OCI-LY1 (cell line): ENCODE data around the gene NAXD.

ENCODE experiments used
- H2AFZ ChIP-seq: fragments of 200-600 bp; sonication (generic), shearing (Covaris generic); 2 replicates; pipeline ENCODE4 v1.6.0; 2014; ENCODE audit warnings: antibody characterized with exemption, mild to moderate bottlenecking, low read length
- H3F3A ChIP-seq: fragments of 200-600 bp; sonication (generic), shearing (Covaris generic); 2 replicates; pipeline ENCODE4 v1.6.0; 2014; ENCODE audit warnings: mild to moderate bottlenecking, antibody characterized with exemption, low read length, moderate library complexity; ENCODE audit not compliant: insufficient read depth
- H3K27ac ChIP-seq: fragments of 200-600 bp; sonication (generic); 2 replicates; pipeline ENCODE4 v1.5.1; 2014; ENCODE audit warnings: low read length, mixed run types, mild to moderate bottlenecking, low read depth; ENCODE audit not compliant: poor library complexity, severe bottlenecking
- H3K27me3 ChIP-seq: fragments of 200-600 bp; sonication (generic); 2 replicates; pipeline ENCODE4 v1.6.0; 2014; ENCODE audit warnings: antibody characterized with exemption, mild to moderate bottlenecking, low read length, moderate library complexity; ENCODE audit not compliant: insufficient read depth
- H3K36me3 ChIP-seq: fragments of 200-600 bp; sonication (generic); 2 replicates; pipeline ENCODE4 v1.6.1; 2014; ENCODE audit warnings: mild to moderate bottlenecking, antibody characterized with exemption, low read length, moderate library complexity, mixed read lengths; ENCODE audit not compliant: insufficient read depth
- H3K4me1 ChIP-seq: fragments of 200-600 bp; sonication (generic); 2 replicates; pipeline ENCODE4 v1.5.1; 2014; ENCODE audit warnings: mild to moderate bottlenecking, low read length, moderate library complexity; ENCODE audit not compliant: insufficient read depth, severe bottlenecking
- H3K4me2 ChIP-seq: fragments of 200-600 bp; sonication (generic), shearing (Covaris generic); 2 replicates; pipeline ENCODE4 v1.6.1; 2014; ENCODE audit warnings: low read length
- H3K4me3 ChIP-seq: fragments of 200-600 bp; sonication (generic); 2 replicates; pipeline ENCODE4 v1.5.1; 2014; ENCODE audit warnings: low read length, low read depth, mild to moderate bottlenecking, mixed read lengths; ENCODE audit not compliant: poor library complexity, severe bottlenecking
- H3K79me2 ChIP-seq: fragments of 200-600 bp; shearing (Covaris generic); 2 replicates; pipeline ENCODE4 v1.6.1; 2016; ENCODE audit warnings: mixed run types, low read length, mixed read lengths; ENCODE audit not compliant: insufficient read depth
- H3K9ac ChIP-seq: fragments of 200-600 bp; sonication (generic), shearing (Covaris generic); 2 replicates; pipeline ENCODE4 v1.6.1; 2014; ENCODE audit warnings: mild to moderate bottlenecking, low read length, mixed read lengths
- H3K9me2 ChIP-seq: fragments of 200-600 bp; sonication (generic), shearing (Covaris generic); 2 replicates; pipeline ENCODE4 v1.6.1; 2014; ENCODE audit warnings: low read depth, mild to moderate bottlenecking, low read length, mixed read lengths
- H3K9me3 ChIP-seq: fragments of 200-600 bp; shearing (Covaris generic); 2 replicates; pipeline ENCODE4 v1.6.1; 2014; ENCODE audit warnings: low read length, mixed read lengths
- H4K20me1 ChIP-seq: fragments of 200-600 bp; sonication (generic), shearing (Covaris generic); 2 replicates; pipeline ENCODE4 v1.6.0; 2016; ENCODE audit warnings: mild to moderate bottlenecking, low read length; ENCODE audit not compliant: insufficient read depth
- EZH2 ChIP-seq: fragments of 200-600 bp; sonication (generic), shearing (Covaris generic); IDR thresholded peaks from 2 replicates; pipeline ENCODE4 v1.8.0; 2017; ENCODE audit warnings: borderline replicate concordance, mixed run types, mild to moderate bottlenecking, antibody characterized with exemption, low read length, moderate library complexity, mixed read lengths
- TF ChIP-seq, protein P1 (sequence below): fragments of 200-600 bp; sonication (generic), shearing (Covaris generic); IDR thresholded peaks from 2 replicates; pipeline ENCODE4 v1.5.1; 2017; ENCODE audit warnings: mild to moderate bottlenecking, antibody characterized with exemption, low read length, moderate library complexity, mixed read lengths

The NAXD gene

DNA sequence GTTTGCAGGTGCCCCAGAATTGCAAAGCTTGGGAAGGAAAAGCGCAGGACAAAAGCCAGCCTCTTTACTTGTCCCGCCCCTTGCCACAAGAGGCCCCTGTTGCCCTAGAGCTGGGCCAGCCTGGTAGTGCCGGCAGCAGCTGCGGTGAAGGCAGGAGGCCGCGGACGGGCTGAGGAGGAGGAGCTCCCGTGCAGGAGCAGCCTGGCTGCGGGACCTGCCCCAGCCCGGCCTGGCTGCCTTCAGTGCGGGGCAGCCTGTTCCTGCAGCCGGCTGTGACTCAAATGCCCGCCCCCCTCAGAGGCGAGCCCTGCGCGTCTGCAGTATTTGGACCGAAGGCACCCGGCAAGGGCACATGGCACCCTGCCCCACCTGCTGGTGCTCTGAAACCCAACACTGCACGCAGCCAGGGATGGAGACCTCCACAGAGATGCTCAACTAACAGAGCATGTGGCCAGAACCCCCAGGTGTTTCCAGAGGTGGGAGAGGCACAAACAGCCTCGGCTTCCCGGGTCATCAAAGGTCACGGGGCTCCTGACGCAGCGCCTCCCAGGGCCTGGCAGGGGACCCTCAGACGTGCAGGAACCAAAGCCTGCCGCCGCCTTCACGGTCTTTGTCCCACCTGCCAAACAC is 29.7 kb downstream of the NAXD start:
- Histone ChIP-seq H3K4me2 (peak overlapping the region; percentile 45), H3K79me2 (no peaks in the 10 kb centered on the region), H2AFZ (no peak overlapping the region), H3K4me1 (peaks cover 85% of the 10 kb centered on the region), H4K20me1 (no peaks in the 10 kb centered on the region), H3K9me3 (no peaks in the 10 kb centered on the region), H3K27me3 (no peaks in the 10 kb centered on the region), H3K9me2 (no peaks in the 10 kb centered on the region), H3F3A (no peaks in the 10 kb centered on the region), H3K9ac (peak overlapping the region; percentile 10; the same call in 1 of the 2 replicates), H3K36me3 (peaks cover 41% of the 10 kb centered on the region), H3K27ac (peak overlapping the region; percentile 93), H3K4me3 (no peak overlapping the region)
- no peak for TF ChIP-seq EZH2
- TF ChIP-seq, protein P1, sequence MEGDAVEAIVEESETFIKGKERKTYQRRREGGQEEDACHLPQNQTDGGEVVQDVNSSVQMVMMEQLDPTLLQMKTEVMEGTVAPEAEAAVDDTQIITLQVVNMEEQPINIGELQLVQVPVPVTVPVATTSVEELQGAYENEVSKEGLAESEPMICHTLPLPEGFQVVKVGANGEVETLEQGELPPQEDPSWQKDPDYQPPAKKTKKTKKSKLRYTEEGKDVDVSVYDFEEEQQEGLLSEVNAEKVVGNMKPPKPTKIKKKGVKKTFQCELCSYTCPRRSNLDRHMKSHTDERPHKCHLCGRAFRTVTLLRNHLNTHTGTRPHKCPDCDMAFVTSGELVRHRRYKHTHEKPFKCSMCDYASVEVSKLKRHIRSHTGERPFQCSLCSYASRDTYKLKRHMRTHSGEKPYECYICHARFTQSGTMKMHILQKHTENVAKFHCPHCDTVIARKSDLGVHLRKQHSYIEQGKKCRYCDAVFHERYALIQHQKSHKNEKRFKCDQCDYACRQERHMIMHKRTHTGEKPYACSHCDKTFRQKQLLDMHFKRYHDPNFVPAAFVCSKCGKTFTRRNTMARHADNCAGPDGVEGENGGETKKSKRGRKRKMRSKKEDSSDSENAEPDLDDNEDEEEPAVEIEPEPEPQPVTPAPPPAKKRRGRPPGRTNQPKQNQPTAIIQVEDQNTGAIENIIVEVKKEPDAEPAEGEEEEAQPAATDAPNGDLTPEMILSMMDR: peak; percentile 82

- Histone ChIP-seq H3K9me2 (no peaks in the 10 kb centered on the region), H2AFZ (no peak overlapping the region), H3K27ac (peak overlapping the region; percentile 93), H4K20me1 (no peaks in the 10 kb centered on the region), H3K27me3 (no peaks in the 10 kb centered on the region), H3K4me3 (no peak overlapping the region), H3K4me1 (peaks cover 78% of the 10 kb centered on the region), H3K4me2 (no peak overlapping the region), H3F3A (no peaks in the 10 kb centered on the region), H3K9ac (no peak overlapping the region; the same call in 1 of the 2 replicates), H3K79me2 (no peaks in the 10 kb centered on the region), H3K36me3 (peaks cover 40% of the 10 kb centered on the region), H3K9me3 (no peaks in the 10 kb centered on the region)
- no peak for TF ChIP-seq EZH2
- TF ChIP-seq, protein P1: no peak
These were observed 30.4 kb downstream of the NAXD start for GRCh38 chr13:110645750-110646149.

GRCh38 chr13:110646442-110647364 is 31.4 kb downstream of the NAXD start:
- no peaks in the 10 kb centered on the region for H3K27me3 ChIP-seq
- peaks cover 68% of the 10 kb centered on the region for H3K4me1 ChIP-seq
- H2AFZ ChIP-seq: no peak overlapping the region
- peaks cover 34% of the 10 kb centered on the region for H3K36me3 ChIP-seq
- H3K9ac ChIP-seq: no peak overlapping the region; the same call in 1 of the 2 replicates
- no peaks in the 10 kb centered on the region for H4K20me1 ChIP-seq
- no peaks in the 10 kb centered on the region for H3K79me2 ChIP-seq
- no peaks in the 10 kb centered on the region for H3F3A ChIP-seq
- H3K9me2 ChIP-seq: no peaks in the 10 kb centered on the region
- peak overlapping the region; percentile 93 for H3K27ac ChIP-seq
- H3K9me3 ChIP-seq: no peaks in the 10 kb centered on the region
- H3K4me3 ChIP-seq: no peak overlapping the region
- no peak for TF ChIP-seq EZH2
- TF ChIP-seq, protein P1: no peak
- no peak overlapping the region for H3K4me2 ChIP-seq
